GM12873 (cell line): ENCODE data around the gene MEAK7.
A peak's percentile ranks its signal among the peaks of the same experiment; 100 is the strongest.

Source experiments
- CTCF ChIP-seq: IDR thresholded peaks from 2 replicates; pipeline ENCODE4 v1.5.1; 2012; ENCODE audit warnings: low read depth, mild to moderate bottlenecking, moderate library complexity, low read length, control low read depth; ENCODE audit not compliant: insufficient read depth; ENCODE audit errors: missing control alignments

MEAK7 gene

GRCh38 chr16:84513666-84514065, 9.2 kb upstream of the MEAK7 start:
- TF ChIP-seq CTCF: no peak

GRCh38 chr16:84513123-84513522, 8.7 kb upstream of the MEAK7 start:
- no peak for TF ChIP-seq CTCF

GRCh38 chr16:84511831-84512230, 7.4 kb upstream of the MEAK7 start:
- no peak for TF ChIP-seq CTCF

GRCh38 chr16:84511180-84511800, 6.8 kb upstream of the MEAK7 start:
- TF ChIP-seq CTCF: peak; percentile 91

- TF ChIP-seq CTCF: no peak
Observed at GRCh38 chr16:84509032-84509950, 4.8 kb upstream of the MEAK7 start.

GRCh38 chr16:84508502-84508901, 4.0 kb upstream of the MEAK7 start:
- no peak for TF ChIP-seq CTCF

- no peak for TF ChIP-seq CTCF
Observed at GRCh38 chr16:84507011-84507982, 2.8 kb upstream of the MEAK7 start.
